ENCODE data around the gene FRYL.
"Not testable (repeated sequence)": the region's sequence is repeated elsewhere in the genome, so short reads cannot be mapped to it uniquely, and the experiment has no call there.

Gene FRYL

DNA sequence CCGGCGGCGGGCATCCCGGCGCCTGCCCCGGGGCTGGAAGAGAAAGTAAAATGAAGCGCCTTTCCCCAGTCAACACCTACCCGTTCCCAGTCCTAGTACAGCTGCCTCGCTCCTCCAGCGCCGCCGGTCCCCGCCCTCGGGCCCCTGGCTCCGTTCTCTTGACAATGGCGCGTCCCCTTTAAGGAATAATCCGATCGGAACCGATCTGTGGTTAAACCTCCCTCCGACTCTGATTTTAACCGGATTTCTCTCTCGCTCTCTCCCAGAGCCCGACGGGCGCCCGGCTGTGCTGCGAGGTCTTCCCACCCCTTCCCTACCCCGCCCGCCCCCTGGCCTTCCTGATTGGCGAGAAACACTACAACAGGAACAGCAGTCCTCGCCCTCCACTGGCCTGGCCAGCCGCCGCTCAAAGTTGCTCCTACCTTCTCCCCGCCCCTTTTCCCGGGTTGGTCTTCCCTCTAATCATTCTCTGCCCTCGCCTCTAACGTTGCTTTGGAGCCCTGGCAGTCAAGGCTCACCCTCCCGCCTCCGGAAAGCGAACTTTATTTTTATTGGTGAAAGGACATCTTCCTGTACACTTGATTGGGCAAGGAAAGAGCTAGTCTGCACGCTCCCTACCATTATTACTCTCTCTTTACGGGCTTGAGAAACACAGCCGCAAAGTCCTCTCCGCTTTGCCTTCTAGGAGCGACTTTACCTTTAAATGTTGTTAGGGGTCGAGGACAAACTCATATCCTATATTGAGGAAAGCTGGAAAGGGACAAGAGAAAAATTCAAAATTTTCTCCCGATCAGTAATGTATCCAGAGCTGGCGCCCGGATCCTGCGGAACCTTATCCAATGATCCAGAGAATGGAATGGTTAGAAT lies at the start of gene FRYL:
FRYL (minus strand) TSS at position 282 of the 867 bp plus-strand sequence. CDS start 145,869 bp downstream, outside the sequence.
- peak; percentile 99 for FAIRE-seq

DNA sequence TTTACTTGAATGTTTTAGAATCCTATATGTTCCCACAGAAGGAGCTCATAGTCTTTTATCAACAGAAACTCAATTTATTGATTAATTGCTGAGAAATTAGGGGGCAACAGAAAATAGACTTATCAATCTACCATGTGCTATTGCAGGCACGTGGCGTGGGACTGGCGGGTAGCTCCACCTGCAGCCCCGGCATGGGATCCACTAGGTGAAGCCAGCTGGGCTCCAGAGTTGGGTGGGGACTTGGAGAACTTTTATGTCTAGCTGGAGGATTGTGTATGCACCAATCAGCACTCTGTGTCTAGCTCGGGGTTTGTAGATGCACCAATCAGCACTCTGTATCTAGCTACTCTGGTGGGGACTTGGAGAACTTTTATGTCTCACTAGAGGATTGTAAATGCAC lies 47.5 kb upstream of the FRYL start:
- no peak for FAIRE-seq

DNA sequence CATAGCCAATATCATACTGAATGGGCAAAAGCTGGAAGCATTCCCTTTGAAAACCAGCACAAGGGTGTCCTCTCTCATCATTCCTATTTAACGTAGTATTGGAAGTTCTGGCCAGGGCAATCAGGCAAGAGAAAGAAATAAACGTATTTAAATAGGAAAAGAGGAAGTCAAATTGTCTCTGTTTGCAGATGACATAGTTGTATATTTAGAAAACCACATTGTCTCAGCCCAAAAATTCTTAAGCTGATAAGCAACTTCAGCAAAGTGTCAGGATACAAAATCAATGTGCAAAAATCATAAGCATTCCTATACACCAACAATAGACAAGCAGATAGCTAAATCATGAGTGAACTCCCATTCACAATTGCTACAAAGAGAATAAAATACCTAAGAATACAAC lies 41.4 kb upstream of the FRYL start:
- not testable (repeated sequence) for FAIRE-seq

GRCh38 chr4:48816971-48817370 lies 36.9 kb upstream of the FRYL start:
- FAIRE-seq: no peak

DNA sequence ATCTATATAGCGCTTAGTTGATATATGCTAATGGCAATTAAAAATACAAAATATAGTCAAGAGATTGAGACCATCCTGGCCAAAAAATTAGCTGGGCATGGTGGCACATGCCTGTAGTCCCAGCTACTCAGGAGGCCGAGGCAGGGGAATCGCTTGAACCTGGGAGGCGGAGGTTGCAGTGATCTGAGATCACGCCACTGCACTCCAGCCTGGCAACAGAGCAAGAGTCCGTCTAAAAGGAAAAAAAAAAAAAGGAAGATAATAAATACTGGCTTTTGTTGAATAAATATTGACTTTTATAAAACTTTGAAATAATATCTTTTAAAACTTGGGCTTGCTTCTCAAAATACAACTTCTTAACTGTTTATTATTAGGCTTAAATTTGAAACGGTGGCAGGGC lies 36.2 kb upstream of the FRYL start:
- not testable (repeated sequence) for FAIRE-seq

DNA sequence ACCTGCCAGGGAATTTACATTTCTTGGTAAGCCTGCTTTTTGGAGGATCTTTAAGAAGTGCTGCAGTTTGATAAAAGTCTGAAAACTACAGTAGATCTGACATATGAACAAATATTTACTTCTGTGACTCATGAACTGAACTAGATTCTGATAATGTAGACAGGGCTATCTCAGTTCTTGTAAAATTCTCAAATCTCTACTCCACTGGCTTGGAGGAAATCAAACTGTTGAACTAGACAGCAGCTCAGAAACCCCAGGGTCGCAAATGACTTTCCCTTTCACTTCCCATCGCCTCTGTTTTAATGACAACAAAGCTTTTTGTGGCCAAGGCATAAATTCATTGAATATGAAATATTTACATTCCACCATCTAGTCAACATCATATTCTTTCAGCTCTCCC lies 35.4 kb upstream of the FRYL start:
- no peak for FAIRE-seq

- FAIRE-seq: no peak
These were observed 33.9 kb upstream of the FRYL start for GRCh38 chr4:48813964-48814363.

DNA sequence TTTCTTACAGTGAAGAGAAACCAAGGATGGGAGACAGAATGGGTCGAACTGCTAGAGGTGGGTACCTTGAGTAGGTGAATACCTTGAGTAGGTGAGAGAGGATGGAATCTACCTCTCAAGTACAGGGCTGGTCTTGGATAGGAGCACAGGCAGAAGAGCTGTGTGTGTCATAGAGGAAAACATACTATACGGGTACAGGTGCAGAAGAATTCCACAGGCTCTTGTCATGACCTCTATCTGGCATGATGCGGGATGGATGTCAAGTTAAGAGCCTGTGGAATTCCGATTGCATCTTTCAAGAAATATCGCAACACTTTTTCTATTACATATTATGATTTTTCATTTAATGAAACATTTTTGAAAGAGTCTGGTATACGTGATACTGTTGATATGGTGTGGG lies 32.8 kb upstream of the FRYL start:
- no peak for FAIRE-seq

DNA sequence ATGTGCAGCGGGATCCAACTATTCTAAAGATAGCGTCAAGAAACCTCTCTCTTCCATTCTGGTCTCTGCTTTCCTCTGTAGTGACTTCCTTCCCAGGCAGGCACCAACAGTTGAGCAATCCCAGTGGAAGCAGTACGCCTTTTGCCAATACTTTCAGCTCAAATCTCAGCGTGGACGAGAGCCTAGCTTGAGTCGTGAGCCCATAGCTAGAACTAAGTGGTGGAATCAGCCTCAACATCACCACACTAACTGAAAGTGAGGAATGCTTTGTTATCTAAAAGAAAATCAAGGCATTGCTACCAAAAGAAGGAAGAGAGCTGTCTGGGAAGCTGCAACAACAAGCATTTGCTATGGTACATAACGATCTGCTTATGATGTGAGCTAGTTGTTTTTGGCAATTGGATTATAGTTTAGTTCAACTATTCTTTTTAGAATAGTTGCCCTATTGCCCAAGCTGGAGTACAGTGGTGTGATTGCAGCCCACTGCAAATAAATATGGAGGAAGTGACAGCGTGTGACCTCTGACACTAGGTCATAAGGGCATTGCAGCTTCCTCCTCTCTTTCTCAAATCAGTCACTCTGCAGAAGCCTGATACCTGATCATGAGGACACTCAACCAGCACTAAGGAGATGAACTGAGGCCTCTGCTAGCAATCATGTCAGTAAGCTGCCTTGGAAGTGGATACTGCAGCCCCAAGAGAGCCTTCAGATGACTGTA lies 24.7 kb upstream of the FRYL start:
- FAIRE-seq: no peak

GRCh38 chr4:48801016-48801715 lies 21.1 kb upstream of the FRYL start:
- FAIRE-seq: no peak

DNA sequence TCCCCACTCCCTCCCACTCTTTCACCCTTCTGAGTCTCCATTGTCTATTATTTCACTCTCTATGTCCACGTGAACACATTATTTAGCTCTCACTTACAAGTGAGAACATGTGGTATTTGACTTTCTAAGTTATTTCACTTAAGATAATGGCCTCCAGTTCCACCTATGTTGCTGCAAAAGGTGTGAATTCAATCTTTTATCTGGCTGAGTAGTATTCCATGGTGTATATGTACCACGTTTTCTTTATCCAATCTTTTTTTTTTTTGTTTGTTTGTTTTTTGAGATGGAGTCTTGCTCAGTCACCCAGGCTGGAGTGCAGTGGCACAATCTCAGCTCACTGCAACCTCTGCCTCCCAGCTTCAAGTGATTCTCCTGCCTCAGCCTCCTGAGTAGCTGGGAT lies 20.1 kb upstream of the FRYL start:
- not testable (repeated sequence) for FAIRE-seq

- FAIRE-seq: no peak
These were observed 19.1 kb upstream of the FRYL start for GRCh38 chr4:48799157-48799556.

DNA sequence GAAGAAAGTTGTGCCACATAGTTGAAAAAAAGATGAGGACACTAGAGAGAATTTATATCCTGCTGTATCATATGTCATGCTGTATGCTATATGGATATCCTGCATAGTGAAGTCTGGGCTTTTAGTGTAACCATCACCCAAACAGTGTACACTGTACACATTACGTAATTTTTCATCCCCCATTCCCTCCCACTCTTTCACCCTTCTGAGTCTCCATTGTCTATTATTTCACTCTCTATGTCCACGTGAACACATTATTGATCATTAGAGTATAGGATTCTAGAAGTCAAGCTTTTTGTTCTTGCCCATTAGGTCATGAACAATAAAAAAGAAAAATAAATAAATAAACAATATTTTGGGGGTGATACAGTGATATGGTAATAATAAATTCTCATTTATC lies 18.0 kb upstream of the FRYL start:
- no peak for FAIRE-seq

DNA sequence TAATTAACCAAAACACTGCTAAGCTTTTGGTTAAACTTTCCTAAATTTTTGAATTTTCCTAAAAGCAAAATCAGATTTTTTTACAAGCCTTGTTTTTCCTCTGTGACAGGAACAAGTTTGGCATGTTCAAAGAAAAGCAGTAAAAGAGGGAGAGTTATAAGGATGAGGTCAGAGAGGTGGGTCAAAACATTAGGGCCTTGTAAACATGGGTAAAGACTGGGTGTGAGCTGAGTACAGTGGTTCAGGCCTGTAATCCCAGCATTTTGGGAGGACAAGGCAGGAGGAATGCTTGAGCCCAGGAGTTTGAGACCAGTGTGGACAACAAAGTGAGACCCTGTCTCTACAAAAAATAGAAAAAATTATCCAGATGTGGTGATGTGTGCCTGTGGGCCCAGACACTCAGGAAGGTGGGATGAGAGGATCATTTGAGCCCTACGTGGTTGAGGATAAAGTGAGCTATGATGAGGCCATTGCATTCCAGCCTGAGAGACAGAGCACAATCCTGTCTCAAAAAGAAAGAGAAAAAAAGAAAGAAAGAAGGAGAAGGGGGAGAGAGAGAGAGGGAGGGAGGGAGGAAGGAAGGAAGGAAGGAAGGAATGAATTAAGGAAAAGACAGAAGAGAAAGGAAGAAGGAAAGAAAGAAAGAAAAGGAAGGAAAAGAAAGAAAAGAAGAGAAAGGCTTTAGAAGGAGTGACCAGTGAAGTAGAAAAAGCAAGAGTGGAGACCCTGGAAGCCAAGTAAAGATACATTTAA lies 17.0 kb upstream of the FRYL start:
- FAIRE-seq: no peak

DNA sequence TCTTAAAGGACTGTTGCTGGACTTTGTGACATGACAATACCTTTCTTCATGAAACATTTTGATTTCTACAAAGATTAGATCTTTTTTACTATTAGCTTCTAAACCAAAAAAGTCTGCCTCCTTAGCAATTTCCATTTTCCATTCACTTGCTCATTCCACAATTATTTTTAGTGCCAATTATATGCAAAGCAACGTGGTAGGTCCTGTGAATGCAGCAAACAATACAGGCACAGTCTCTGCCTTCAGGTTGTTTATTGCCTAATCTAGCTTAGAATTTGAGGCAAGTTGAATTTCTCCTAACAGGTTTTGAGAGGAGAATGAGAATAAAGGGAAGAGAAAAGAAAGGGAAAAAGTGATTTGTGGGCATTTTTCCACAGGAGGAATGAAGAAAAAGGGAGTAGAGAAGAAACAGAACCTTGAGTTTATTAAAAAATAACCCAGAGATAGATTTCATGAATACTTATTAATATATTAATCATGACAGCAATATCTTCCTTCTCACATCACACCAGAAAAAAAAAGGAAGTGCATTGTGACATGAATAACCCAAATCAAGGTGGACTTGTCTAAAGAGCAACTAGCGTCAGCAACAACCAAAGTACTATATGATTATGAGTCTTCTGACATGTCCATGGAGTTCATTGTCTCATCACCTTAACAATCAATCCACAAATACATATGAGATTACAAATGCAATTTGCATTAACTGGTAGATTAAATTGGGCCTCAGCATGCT lies 16.3 kb upstream of the FRYL start:
- no peak for FAIRE-seq

GRCh38 chr4:48795108-48795507 lies 15.0 kb upstream of the FRYL start:
- no peak for FAIRE-seq

GRCh38 chr4:48792348-48793006 lies 12.4 kb upstream of the FRYL start:
- FAIRE-seq: no peak

- FAIRE-seq: peak; percentile 64
These were observed 11.2 kb upstream of the FRYL start for GRCh38 chr4:48791313-48791712.

DNA sequence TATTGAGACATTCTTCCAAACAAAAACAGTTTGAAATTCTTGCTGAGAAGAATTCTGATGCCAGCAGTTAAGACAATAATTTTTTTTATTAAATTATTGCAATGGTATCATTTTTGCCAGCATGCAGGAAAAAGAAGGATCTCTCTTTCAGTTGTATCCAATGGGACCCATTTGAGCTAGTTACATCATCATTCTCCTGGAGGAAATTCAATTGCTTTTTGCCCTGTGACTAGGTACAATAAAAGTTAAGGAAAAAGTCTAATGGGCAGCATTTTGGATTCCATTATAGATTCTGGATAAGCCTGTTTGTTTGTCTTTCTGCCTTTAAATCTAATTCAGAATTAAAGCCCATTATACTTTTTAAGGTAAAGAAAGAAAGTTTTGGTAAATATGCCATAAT lies 10.5 kb upstream of the FRYL start:
- no peak for FAIRE-seq

DNA sequence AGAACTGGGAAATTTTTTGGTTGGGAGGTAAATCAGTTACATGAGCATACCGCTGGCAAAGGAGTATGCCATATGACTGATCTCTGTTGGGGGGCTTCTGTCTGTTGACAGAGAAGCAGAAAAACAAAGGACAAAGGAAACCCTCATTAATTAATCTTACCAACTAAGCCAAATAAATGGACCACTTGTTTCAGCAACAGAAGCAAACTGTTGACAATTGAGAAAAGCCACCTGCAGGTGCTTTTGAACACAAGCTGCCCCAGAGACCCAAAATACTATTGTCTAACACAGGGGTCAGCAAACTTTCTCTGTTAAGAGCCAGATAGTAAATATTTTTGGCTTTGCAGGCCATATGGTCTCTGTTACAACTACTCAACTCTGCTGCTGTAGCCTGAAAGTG lies 7.0 kb upstream of the FRYL start:
- no peak for FAIRE-seq

DNA sequence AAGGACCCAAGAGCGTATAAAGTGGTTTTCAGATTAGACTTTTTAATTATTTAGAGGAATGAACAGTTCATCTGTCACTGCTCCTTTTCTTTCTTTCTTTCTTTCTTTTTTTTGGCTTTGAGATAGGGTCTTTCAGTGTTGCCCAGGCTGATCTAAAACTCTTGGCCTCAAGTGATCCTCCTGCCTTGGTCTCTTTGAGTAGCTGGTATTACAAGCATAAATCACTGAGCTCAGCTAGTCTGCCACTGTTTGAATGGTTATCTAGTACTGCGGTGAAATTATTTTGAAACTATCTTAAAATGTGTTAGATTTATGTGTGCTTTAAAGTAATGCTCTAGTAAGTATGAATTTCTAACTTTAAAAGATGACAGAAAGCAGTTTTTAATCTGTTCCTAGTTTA lies 6.5 kb upstream of the FRYL start:
- no peak for FAIRE-seq

GRCh38 chr4:48785302-48785701 lies 5.2 kb upstream of the FRYL start:
- no peak for FAIRE-seq
